GM23248 (cell line): ENCODE data around the gene TSPAN8.

Experiments used
- EZH2 ChIP-seq: fragments of 200-600 bp; sonication (generic); IDR thresholded peaks from 2 replicates; pipeline ENCODE4 v1.6.1; 2018; ENCODE audit warnings: antibody characterized with exemption, mild to moderate bottlenecking; ENCODE audit not compliant: insufficient read depth, poor library complexity, severe bottlenecking
- EZH2phosphoT487 ChIP-seq: fragments of 200-600 bp; sonication (generic); IDR thresholded peaks from 2 replicates; pipeline ENCODE4 v1.6.1; 2018; ENCODE audit warnings: antibody characterized with exemption, moderate library complexity, mild to moderate bottlenecking, low read depth; ENCODE audit not compliant: insufficient read depth

- no peak for TF ChIP-seq EZH2
- no peak for TF ChIP-seq EZH2phosphoT487
These were observed 28.4 kb downstream of the TSPAN8 start for GRCh38 chr12:71129364-71129763.
